Dedifferentiated amniotic fluid mesenchymal stem cell (primary cell): ENCODE measurements around the gene IGF1R.

Experiments
- DNase-seq: peaks from one replicate; pipeline ENCODE4 v3.0.0-alpha.2; 2016; ENCODE audit errors: extremely low spot score

Gene IGF1R

GRCh38 chr15:98887976-98888375 lies 239.6 kb downstream of the IGF1R start:
- DNase-seq: no peak

GRCh38 chr15:98888820-98889479 lies 240.6 kb downstream of the IGF1R start:
- DNase-seq: no peak

- peak; percentile 62 for DNase-seq
These were observed 241.8 kb downstream of the IGF1R start for GRCh38 chr15:98889930-98890695.

GRCh38 chr15:98891301-98891700 lies 243.0 kb downstream of the IGF1R start:
- no peak for DNase-seq

GRCh38 chr15:98893401-98893800 lies 245.1 kb downstream of the IGF1R start:
- DNase-seq: no peak

- no peak for DNase-seq
These were observed 246.0 kb downstream of the IGF1R start for GRCh38 chr15:98894312-98894711.

- no peak for DNase-seq
These were observed 247.8 kb downstream of the IGF1R start for GRCh38 chr15:98896002-98896721.

GRCh38 chr15:98896802-98897732 lies 248.7 kb downstream of the IGF1R start:
- DNase-seq: peak; percentile 97

GRCh38 chr15:98898122-98898521 lies 249.8 kb downstream of the IGF1R start:
- DNase-seq: no peak

GRCh38 chr15:98899272-98900021 lies 251.1 kb downstream of the IGF1R start:
- DNase-seq: no peak

- peak; percentile 71 for DNase-seq
These were observed 252.0 kb downstream of the IGF1R start for GRCh38 chr15:98900356-98900755.

GRCh38 chr15:98901434-98902072 lies 253.2 kb downstream of the IGF1R start:
- DNase-seq: no peak

- no peak for DNase-seq
These were observed 254.6 kb downstream of the IGF1R start for GRCh38 chr15:98902931-98903330.

- DNase-seq: no peak
These were observed 255.2 kb downstream of the IGF1R start for GRCh38 chr15:98903377-98904018.

GRCh38 chr15:98904544-98904943 lies 256.2 kb downstream of the IGF1R start:
- peak; percentile 54 for DNase-seq

- DNase-seq: no peak
These were observed 257.8 kb downstream of the IGF1R start for GRCh38 chr15:98905963-98906711.

- DNase-seq: no peak
These were observed 258.4 kb downstream of the IGF1R start for GRCh38 chr15:98906712-98907083.

GRCh38 chr15:98907927-98908471 lies 259.7 kb downstream of the IGF1R start:
- DNase-seq: no peak
